Glutamatergic neuron (in vitro differentiated cells): ENCODE results near the gene FAM8A1. TPM values are rescaled to one million over a fixed set of nuclear protein-coding genes. Genes with fewer than 3 reads are reported as not detected.
A peak's percentile ranks its signal among the peaks of the same experiment; 100 is the strongest.

Source experiments
- DNase-seq: peaks from one replicate; pipeline ENCODE4 v3.0.0; 2022
- H3K27ac Mint-ChIP-seq: one replicate; pipeline ENCODE4 v1.8.0; 2020; ENCODE audit warnings: mild to moderate bottlenecking, mixed read lengths, inconsistent platforms; ENCODE audit not compliant: unreplicated experiment
- H3K27me3 Mint-ChIP-seq: one replicate; pipeline ENCODE4 v1.8.0; 2020; ENCODE audit warnings: mild to moderate bottlenecking, moderate library complexity, mixed read lengths, inconsistent platforms; ENCODE audit not compliant: unreplicated experiment
- H3K36me3 Mint-ChIP-seq: one replicate; pipeline ENCODE4 v1.8.0; 2020; ENCODE audit warnings: mild to moderate bottlenecking, mixed read lengths, inconsistent platforms; ENCODE audit not compliant: unreplicated experiment
- H3K4me1 Mint-ChIP-seq: one replicate; pipeline ENCODE4 v1.8.0; 2020; ENCODE audit warnings: mild to moderate bottlenecking, low read depth, mixed read lengths, inconsistent platforms; ENCODE audit not compliant: unreplicated experiment
- H3K4me3 Mint-ChIP-seq: one replicate; pipeline ENCODE4 v1.8.0; 2020; ENCODE audit warnings: mild to moderate bottlenecking, mixed read lengths, inconsistent platforms; ENCODE audit not compliant: unreplicated experiment
- H3K9me3 Mint-ChIP-seq: one replicate; pipeline ENCODE4 v1.8.0; 2020; ENCODE audit warnings: mild to moderate bottlenecking, moderate library complexity, mixed read lengths, inconsistent platforms; ENCODE audit not compliant: unreplicated experiment
- total RNA-seq: library from RNA; stranded (reverse); fragmentation: NEBNext Ultra II Directional; extraction: Animal tissue kit (Norgen Biotek cat#: 25700); gene quantifications from one replicate; pipeline ENCODE4 v1.2.1, GENCODE V29; 2021; ENCODE audit not compliant: unreplicated experiment
- TF ChIP-seq, protein P1 (sequence below): fragments of 200-600 bp; sonication (generic); IDR thresholded peaks from one replicate; pipeline ENCODE4 v1.5.0; 2021; ENCODE audit not compliant: partially characterized antibody, unreplicated experiment

The FAM8A1 gene
- total RNA-seq, 1 donor from 2014 or later = 16.5 TPM

DNA sequence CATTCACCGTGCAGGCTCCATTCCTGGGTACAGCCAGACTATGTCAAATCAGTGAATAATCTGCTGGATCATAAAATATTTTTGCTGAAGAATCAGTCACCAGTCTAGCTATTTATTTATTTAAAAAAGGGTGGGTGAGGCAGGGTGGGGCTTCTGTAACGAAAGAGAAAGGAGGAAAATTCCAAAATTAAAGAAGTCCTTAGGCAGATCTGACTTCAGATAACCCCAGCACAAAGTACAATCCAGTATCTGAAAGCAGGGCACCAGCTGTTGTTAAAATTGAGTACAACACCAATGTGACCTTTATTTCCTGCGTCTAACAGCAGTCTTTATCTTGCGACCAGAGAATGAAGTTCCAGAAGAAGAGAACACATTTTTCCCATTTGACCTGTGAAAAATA lies 15.7 kb downstream of the FAM8A1 start:
- Mint-ChIP-seq H3K27me3 (no peaks in the 10 kb centered on the region), H3K4me3 (no peak overlapping the region), H3K27ac (no peak overlapping the region), H3K36me3 (no peaks in the 10 kb centered on the region), H3K4me1 (no peaks in the 10 kb centered on the region), H3K9me3 (no peaks in the 10 kb centered on the region)
- TF ChIP-seq, protein P1, sequence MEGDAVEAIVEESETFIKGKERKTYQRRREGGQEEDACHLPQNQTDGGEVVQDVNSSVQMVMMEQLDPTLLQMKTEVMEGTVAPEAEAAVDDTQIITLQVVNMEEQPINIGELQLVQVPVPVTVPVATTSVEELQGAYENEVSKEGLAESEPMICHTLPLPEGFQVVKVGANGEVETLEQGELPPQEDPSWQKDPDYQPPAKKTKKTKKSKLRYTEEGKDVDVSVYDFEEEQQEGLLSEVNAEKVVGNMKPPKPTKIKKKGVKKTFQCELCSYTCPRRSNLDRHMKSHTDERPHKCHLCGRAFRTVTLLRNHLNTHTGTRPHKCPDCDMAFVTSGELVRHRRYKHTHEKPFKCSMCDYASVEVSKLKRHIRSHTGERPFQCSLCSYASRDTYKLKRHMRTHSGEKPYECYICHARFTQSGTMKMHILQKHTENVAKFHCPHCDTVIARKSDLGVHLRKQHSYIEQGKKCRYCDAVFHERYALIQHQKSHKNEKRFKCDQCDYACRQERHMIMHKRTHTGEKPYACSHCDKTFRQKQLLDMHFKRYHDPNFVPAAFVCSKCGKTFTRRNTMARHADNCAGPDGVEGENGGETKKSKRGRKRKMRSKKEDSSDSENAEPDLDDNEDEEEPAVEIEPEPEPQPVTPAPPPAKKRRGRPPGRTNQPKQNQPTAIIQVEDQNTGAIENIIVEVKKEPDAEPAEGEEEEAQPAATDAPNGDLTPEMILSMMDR = no peak
- no peak for DNase-seq

DNA sequence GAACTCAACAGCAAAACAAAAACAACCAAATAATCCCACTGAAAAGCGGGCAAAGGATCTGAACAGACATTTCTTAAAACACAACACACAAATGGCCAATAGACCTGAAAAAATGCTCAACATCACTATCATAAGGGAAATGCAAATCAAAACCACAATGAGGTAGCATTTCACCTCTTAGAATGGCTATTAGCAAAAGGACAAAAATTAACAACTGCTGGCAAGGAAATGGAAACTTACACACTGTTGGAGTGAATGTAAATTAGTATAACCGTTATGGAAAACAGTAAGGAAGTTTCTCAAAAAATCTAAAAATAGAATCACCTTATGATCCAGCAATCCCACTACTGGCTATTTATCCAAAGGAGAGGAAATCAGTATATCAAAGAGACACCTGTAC lies 20.9 kb downstream of the FAM8A1 start:
- Mint-ChIP-seq H3K36me3 (no peaks in the 10 kb centered on the region), H3K27me3 (no peaks in the 10 kb centered on the region), H3K9me3 (no peaks in the 10 kb centered on the region), H3K4me3 (no peak overlapping the region), H3K4me1 (peaks cover 4% of the 10 kb centered on the region), H3K27ac (no peak overlapping the region)
- no peak for DNase-seq
- TF ChIP-seq, protein P1 = no peak

DNA sequence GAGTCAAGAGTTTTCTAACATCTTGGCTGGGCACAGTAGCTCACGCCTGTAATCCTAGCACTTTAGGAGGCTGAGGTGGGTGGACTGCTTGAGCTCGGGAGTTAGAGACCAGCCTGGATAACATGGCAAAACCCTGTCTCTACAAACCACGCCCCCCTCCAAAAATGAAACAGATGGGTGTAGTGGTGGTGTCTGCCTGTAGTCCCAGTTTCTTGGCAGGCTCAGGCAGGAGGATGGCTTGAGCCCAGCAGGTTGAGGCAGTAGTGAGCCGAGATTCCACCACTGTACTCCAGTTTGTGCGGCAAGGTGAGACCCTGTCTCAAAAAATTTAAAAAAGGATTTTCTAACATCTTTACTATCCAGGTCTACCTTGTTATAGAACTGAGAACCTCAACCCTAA lies 22.0 kb downstream of the FAM8A1 start:
- Mint-ChIP-seq H3K27ac (no peak overlapping the region), H3K4me1 (peaks cover 4% of the 10 kb centered on the region), H3K4me3 (no peak overlapping the region), H3K36me3 (no peaks in the 10 kb centered on the region), H3K9me3 (no peaks in the 10 kb centered on the region), H3K27me3 (no peaks in the 10 kb centered on the region)
- TF ChIP-seq, protein P1 = no peak
- no peak for DNase-seq

DNA sequence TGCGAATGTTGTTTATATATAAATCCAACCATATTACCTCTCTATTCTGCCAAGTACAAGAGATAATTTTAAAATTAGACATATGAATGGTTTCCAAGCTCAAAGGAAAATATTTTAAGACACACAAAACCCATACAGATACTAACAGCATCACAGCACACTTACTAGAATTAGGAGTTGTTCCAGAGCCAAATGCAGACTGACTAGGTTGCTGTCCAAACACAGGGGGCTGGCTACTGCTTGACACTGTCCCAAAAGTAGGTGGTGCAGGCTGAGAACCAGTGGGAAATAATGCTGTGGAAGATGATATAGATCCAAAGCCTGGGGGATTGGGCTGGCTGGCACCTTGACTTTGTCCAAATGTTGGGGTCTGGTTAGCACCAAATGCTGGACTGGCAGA lies 24.3 kb downstream of the FAM8A1 start:
- H3K27me3 Mint-ChIP-seq = no peaks in the 10 kb centered on the region
- H3K4me1 Mint-ChIP-seq = peaks cover 4% of the 10 kb centered on the region
- H3K9me3 Mint-ChIP-seq = no peaks in the 10 kb centered on the region
- DNase-seq = no peak
- no peaks in the 10 kb centered on the region for H3K36me3 Mint-ChIP-seq
- TF ChIP-seq, protein P1 = no peak
- H3K4me3 Mint-ChIP-seq = no peak overlapping the region
- peak overlapping the region; percentile 48 for H3K27ac Mint-ChIP-seq

DNA sequence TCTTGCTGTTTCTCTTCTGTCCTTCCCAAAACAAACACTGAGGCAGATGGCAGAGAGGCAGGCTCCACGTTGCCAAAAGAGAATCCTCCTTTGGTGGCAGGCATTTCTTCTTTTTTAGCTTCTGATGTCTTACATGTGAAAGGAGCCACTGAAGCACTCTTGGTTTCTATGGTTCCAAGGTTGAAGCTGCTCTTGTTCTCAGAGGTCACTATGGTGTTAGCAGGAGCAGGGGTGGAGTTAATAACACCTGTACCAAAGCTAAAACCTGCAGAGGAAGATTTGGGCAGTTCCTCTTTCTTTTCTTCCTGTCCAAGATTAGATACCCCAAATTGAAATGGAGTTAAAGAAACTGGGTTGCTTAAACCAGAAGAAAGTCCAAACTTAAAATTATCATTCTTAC lies 28.8 kb downstream of the FAM8A1 start:
- Mint-ChIP-seq H3K36me3 (no peaks in the 10 kb centered on the region), H3K27ac (no peak overlapping the region), H3K4me3 (no peak overlapping the region), H3K27me3 (no peaks in the 10 kb centered on the region), H3K9me3 (no peaks in the 10 kb centered on the region), H3K4me1 (peaks cover 4% of the 10 kb centered on the region)
- DNase-seq = no peak
- TF ChIP-seq, protein P1 = no peak
